Small intestine (tissue), 7 donors: Measurements from ENCODE around the gene DAAM1. TPM values are rescaled to one million over a fixed set of nuclear protein-coding genes. Genes with fewer than 3 reads are reported as not detected.

Experiments
- DNase-seq, 2 donors: peaks; one replicate each; pipeline versions ENCODE4 v3.0.0 to v3.0.0-alpha.2; 2013
- FAIRE-seq: peaks from 2 replicates; lab custom pipeline; 2012; peaks lifted over from hg19 to GRCh38; lab: Jason Lieb, UNC
- H3K27ac ChIP-seq, 3 donors: one replicate each; pipeline ENCODE4 v1.5.1; 2013; ENCODE audit warnings: low read length in 2 of 3, mild to moderate bottlenecking in 2 of 3, control low read depth in 1 of 3, inconsistent platforms in 1 of 3, low read depth in 1 of 3, moderate library complexity in 1 of 3
- H3K27me3 ChIP-seq, 3 donors: one replicate each; pipeline ENCODE4 v1.6.1; 2013; ENCODE audit warnings: low read length in 3 of 3, inconsistent platforms in 1 of 3; ENCODE audit not compliant: control insufficient read depth in 3 of 3, insufficient read depth in 3 of 3
- H3K36me3 ChIP-seq, 3 donors: one replicate each; pipeline ENCODE4 v1.6.1; 2013; ENCODE audit warnings: low read length in 3 of 3, inconsistent platforms in 1 of 3, low read depth in 1 of 3, mild to moderate bottlenecking in 1 of 3, moderate library complexity in 1 of 3; ENCODE audit not compliant: control insufficient read depth in 3 of 3, insufficient read depth in 2 of 3
- H3K4me1 ChIP-seq, 3 donors: one replicate each; pipeline ENCODE4 v1.6.1; 2013; ENCODE audit warnings: low read length in 2 of 3, inconsistent platforms in 1 of 3, low read depth in 1 of 3, mild to moderate bottlenecking in 1 of 3, moderate library complexity in 1 of 3; ENCODE audit not compliant: control insufficient read depth in 3 of 3, insufficient read depth in 2 of 3
- H3K4me3 ChIP-seq, 3 donors: one replicate each; pipeline ENCODE4 v1.5.1; 2013; ENCODE audit warnings: low read length in 3 of 3, control low read depth in 1 of 3, inconsistent platforms in 1 of 3, low read depth in 1 of 3, mild to moderate bottlenecking in 1 of 3, moderate library complexity in 1 of 3
- H3K9me3 ChIP-seq, 2 donors: one replicate each; pipeline ENCODE4 v1.6.1; 2013; ENCODE audit warnings: low read depth in 1 of 2, low read length in 1 of 2; ENCODE audit not compliant: control insufficient read depth in 2 of 2, insufficient read depth in 1 of 2
- WGBS, 3 donors: extraction: QIAGEN DNeasy Blood & Tissue Kit; methylation state at CpG; one replicate each; pipeline ENCODE4 v1.1.7; 2013; 5-methylcytosine and 5-hydroxymethylcytosine counted together
- polyA plus RNA-seq, 4 donors: library from polyadenylated mRNA; stranded (reverse) in 3 of 4; unstranded in 1 of 4; fragments of 200-250 nt in 3 of 4; fragments of 120-200 nt in 1 of 4; gene quantifications; one replicate each; pipeline versions ENCODE4 v1.2.1 to v1.2.3, GENCODE V29; 2013
- donor health status: healthy with polysubstance abuse.
- donor health status: control.
- donor health status: control.
- donor health status: Bipolar disorder and iron deficiency.
- donor health status: healthy.

DAAM1 gene
- polyA plus RNA-seq, 4 donors, result 5.4 to 34.0 (median 11.9) TPM

- Histone ChIP-seq H3K9me3 (no peaks in the 10 kb centered on the region), H3K27me3 (no peaks in the 10 kb centered on the region), H3K4me3 (no peak overlapping the region), H3K4me1 (peaks cover 0 to 7% (median 0%) of the 10 kb centered on the region in 3 donors), H3K36me3 (peaks cover 0 to 10% (median 0%) of the 10 kb centered on the region in 3 donors), H3K27ac (no peak overlapping the region)
- 87 to 93% (median 92%) methylated on average over 2 of the region's 2 CpGs for WGBS, 3 donors
- no peak for DNase-seq
- no peak for FAIRE-seq
These were observed 82.8 kb downstream of the DAAM1 start for GRCh38 chr14:59271256-59271655.

GRCh38 chr14:59271734-59272133 lies 83.3 kb downstream of the DAAM1 start:
- no peak for FAIRE-seq

DNA sequence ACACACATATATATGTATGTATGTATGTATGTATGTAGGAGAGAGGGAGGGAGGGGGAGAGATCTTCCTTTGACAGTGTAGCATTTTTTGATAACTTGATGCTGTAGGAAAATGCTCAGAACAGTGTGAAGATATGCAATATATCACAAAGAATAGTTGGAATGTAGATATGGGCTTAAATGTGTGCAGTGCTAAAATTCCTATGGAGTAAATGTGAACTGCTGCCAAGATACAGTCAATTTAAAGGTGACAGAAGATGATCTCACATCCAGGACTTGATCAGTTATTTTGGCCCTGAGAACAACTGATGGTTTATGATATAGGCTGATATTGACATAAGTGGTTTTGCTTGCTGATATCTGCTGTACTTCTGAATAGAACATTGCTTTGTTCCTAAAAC lies 84.2 kb downstream of the DAAM1 start:
- H3K4me3 ChIP-seq, result no peak overlapping the region
- DNase-seq (no peak), FAIRE-seq (no peak)
- H3K27ac ChIP-seq, result no peak overlapping the region
- peaks cover 0 to 7% (median 0%) of the 10 kb centered on the region in 3 donors for H3K4me1 ChIP-seq
- H3K36me3 ChIP-seq, result peaks cover 0 to 7% (median 0%) of the 10 kb centered on the region in 3 donors
- H3K9me3 ChIP-seq, result no peaks in the 10 kb centered on the region
- no peaks in the 10 kb centered on the region for H3K27me3 ChIP-seq

More at GRCh38 chr14:59271734-59272133, 83.3 kb downstream of the DAAM1 start:
- Histone ChIP-seq H3K27ac (no peak overlapping the region), H3K9me3 (no peaks in the 10 kb centered on the region), H3K36me3 (peaks cover 0 to 7% (median 0%) of the 10 kb centered on the region in 3 donors), H3K4me3 (no peak overlapping the region), H3K27me3 (no peaks in the 10 kb centered on the region), H3K4me1 (peaks cover 0 to 7% (median 0%) of the 10 kb centered on the region in 3 donors)
- 78 to 84% (median 79%) methylated on average over 4 of the region's 4 CpGs for WGBS, 3 donors
- no peak for DNase-seq

GRCh38 chr14:59273737-59274136 lies 85.3 kb downstream of the DAAM1 start:
- H3K4me1 ChIP-seq, result peaks cover 0 to 9% (median 0%) of the 10 kb centered on the region in 3 donors

GRCh38 chr14:59274991-59275391 lies 86.5 kb downstream of the DAAM1 start:
- H3K4me1 ChIP-seq, result peaks cover 0 to 9% (median 0%) of the 10 kb centered on the region in 3 donors
- H3K9me3 ChIP-seq, result no peaks in the 10 kb centered on the region
- FAIRE-seq (no peak), DNase-seq (no peak)
- peak overlapping the region in 1 of 3 donors; percentile 14 for H3K27ac ChIP-seq
- H3K4me3 ChIP-seq, result no peak overlapping the region
- no peaks in the 10 kb centered on the region for H3K27me3 ChIP-seq
- H3K36me3 ChIP-seq, result peaks cover 0 to 4% (median 0%) of the 10 kb centered on the region in 3 donors
- 60 to 77% (median 62%) methylated on average over 3 of the region's 3 CpGs for WGBS, 3 donors

More at GRCh38 chr14:59273737-59274136, 85.3 kb downstream of the DAAM1 start:
- Histone ChIP-seq H3K9me3 (no peaks in the 10 kb centered on the region), H3K4me3 (no peak overlapping the region), H3K27ac (no peak overlapping the region), H3K36me3 (peaks cover 0 to 7% (median 0%) of the 10 kb centered on the region in 3 donors), H3K27me3 (no peaks in the 10 kb centered on the region)
- DNase-seq (no peak), FAIRE-seq (no peak)
- WGBS, 3 donors, result 92 to 97% (median 97%) methylated on average over 4 of the region's 4 CpGs

DNA sequence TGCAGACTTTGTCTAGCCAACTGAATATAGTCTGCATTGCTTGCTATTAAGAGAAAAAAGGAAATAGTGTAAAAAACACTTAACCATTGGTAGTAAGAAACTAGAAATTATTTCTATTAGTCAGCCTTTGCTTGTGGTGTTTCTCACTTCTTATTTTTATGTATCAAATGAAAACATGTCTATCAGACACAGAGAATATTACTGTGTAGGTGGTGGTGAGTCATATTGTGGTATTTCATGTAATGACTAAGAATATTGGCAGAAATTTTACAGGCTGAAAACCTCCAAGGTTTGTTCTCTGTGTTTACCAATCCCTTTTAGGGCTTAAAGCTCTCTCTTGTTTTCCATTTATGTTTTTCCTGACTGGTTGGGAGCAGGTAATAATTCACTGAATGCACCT lies 87.2 kb downstream of the DAAM1 start:
- Histone ChIP-seq H3K27me3 (no peaks in the 10 kb centered on the region), H3K36me3 (peaks cover 0 to 2% (median 0%) of the 10 kb centered on the region in 3 donors), H3K4me3 (no peak overlapping the region), H3K27ac (no peak overlapping the region), H3K9me3 (no peaks in the 10 kb centered on the region), H3K4me1 (peaks cover 0 to 9% (median 0%) of the 10 kb centered on the region in 3 donors)
- no peak for DNase-seq
- FAIRE-seq, result no peak

DNA sequence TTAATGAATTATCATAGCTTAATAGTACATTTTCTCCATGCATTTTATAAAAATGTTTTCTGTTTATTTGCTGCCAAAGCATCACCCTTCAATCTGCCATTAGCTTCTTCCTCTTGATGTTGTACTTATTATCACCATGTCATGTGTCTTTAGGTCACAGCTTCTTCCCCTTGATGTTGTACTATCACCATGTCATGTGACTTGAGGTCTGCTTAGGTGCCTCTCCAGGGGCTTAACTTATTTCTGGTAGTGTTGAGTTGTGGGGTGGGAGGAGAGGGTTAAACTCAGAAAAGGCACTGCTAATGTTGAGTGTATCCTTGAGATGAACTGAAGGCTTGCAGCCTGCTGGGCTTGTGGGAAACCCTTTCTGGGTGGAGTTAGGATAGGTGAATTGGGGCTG lies 87.8 kb downstream of the DAAM1 start:
- no peak for DNase-seq
- Histone ChIP-seq H3K4me1 (peaks cover 0 to 9% (median 0%) of the 10 kb centered on the region in 3 donors), H3K36me3 (peaks cover 0 to 2% (median 0%) of the 10 kb centered on the region in 3 donors), H3K9me3 (no peaks in the 10 kb centered on the region), H3K27me3 (no peaks in the 10 kb centered on the region), H3K27ac (no peak overlapping the region), H3K4me3 (no peak overlapping the region)
- no peak for FAIRE-seq

- no peaks in the 10 kb centered on the region for H3K9me3 ChIP-seq
- peaks cover 0 to 2% (median 0%) of the 10 kb centered on the region in 3 donors for H3K36me3 ChIP-seq
- H3K27me3 ChIP-seq, result no peaks in the 10 kb centered on the region
- H3K4me3 ChIP-seq, result no peak overlapping the region
- 78 to 94% (median 83%) methylated on average over 2 of the region's 2 CpGs for WGBS, 3 donors
- peaks cover 0 to 9% (median 0%) of the 10 kb centered on the region in 3 donors for H3K4me1 ChIP-seq
- FAIRE-seq (no peak), DNase-seq (no peak)
- no peak overlapping the region for H3K27ac ChIP-seq
These were observed 89.2 kb downstream of the DAAM1 start for GRCh38 chr14:59277659-59278058.

GRCh38 chr14:59278111-59278510 lies 89.6 kb downstream of the DAAM1 start:
- peaks cover 0 to 2% (median 0%) of the 10 kb centered on the region in 3 donors for H3K36me3 ChIP-seq
- no peak for FAIRE-seq
- H3K27me3 ChIP-seq, result no peaks in the 10 kb centered on the region
- no peak overlapping the region for H3K27ac ChIP-seq
- peaks cover 0 to 9% (median 0%) of the 10 kb centered on the region in 3 donors for H3K4me1 ChIP-seq
- H3K4me3 ChIP-seq, result no peak overlapping the region
- peak in 1 of 2 donors; percentile 37 for DNase-seq
- H3K9me3 ChIP-seq, result no peaks in the 10 kb centered on the region
- 64 to 71% (median 69%) methylated on average over 2 of the region's 2 CpGs for WGBS, 3 donors
